Activated naive CD8-positive, alpha-beta T cell treated with anti-CD3 and anti-CD28 coated beads for 36 hours (primary cell): ENCODE measurements around the gene CCDC194. TPM values are rescaled to one million over a fixed set of nuclear protein-coding genes. Genes with fewer than 3 reads are reported as not detected.

Experiments used
- DNase-seq: peaks from one replicate; pipeline ENCODE4 v3.0.0; 2021
- H3K27ac Mint-ChIP-seq: one replicate; pipeline ENCODE4 v1.8.0; 2022; ENCODE audit warnings: mild to moderate bottlenecking, moderate library complexity, mixed read lengths
- H3K27me3 Mint-ChIP-seq: one replicate; pipeline ENCODE4 v1.8.0; 2022; ENCODE audit warnings: mild to moderate bottlenecking, mixed read lengths
- H3K36me3 Mint-ChIP-seq: one replicate; pipeline ENCODE4 v1.8.0; 2021; ENCODE audit warnings: mild to moderate bottlenecking, mixed read lengths
- H3K4me1 Mint-ChIP-seq: one replicate; pipeline ENCODE4 v1.8.0; 2021; ENCODE audit warnings: mixed read lengths
- H3K4me3 Mint-ChIP-seq: one replicate; pipeline ENCODE4 v1.8.0; 2022; ENCODE audit warnings: mild to moderate bottlenecking, moderate library complexity, mixed read lengths
- H3K9me3 Mint-ChIP-seq: one replicate; pipeline ENCODE4 v1.8.0; 2022; ENCODE audit warnings: mixed read lengths
- total RNA-seq, 2 experiments: library from RNA; stranded (reverse); gene quantifications; one replicate each; pipeline ENCODE4 v1.2.3, GENCODE V29; 2021

The CCDC194 gene
- 1 to 10 TPM in 1 of 2 experiments, under 1 TPM in 1; 0.96 to 1.6 TPM for total RNA-seq

- Mint-ChIP-seq H3K36me3 (peaks cover 9% of the 10 kb centered on the region), H3K27ac (no peak within 1 kb of the TSS), H3K4me1 (peaks cover 17% of the 10 kb centered on the region), H3K4me3 (no peak within 1 kb of the TSS), H3K27me3 (peaks cover 9% of the 10 kb centered on the region), H3K9me3 (no peaks in the 10 kb centered on the region)
- DNase-seq = no peak
Observed at GRCh38 chr19:17393914-17394313, at the start of gene CCDC194. TSS of gene CCDC194 (minus strand) at chr19:17394196. CDS start at chr19:17394158, 38 bp downstream.

GRCh38 chr19:17441241-17442021 is 47.4 kb upstream of the CCDC194 start:
- Mint-ChIP-seq H3K4me1 (no peaks in the 10 kb centered on the region), H3K9me3 (no peaks in the 10 kb centered on the region), H3K27ac (no peak overlapping the region), H3K27me3 (no peaks in the 10 kb centered on the region), H3K36me3 (no peaks in the 10 kb centered on the region), H3K4me3 (no peak overlapping the region)
- peak; percentile 34 for DNase-seq

GRCh38 chr19:17436874-17437267 is 42.9 kb upstream of the CCDC194 start:
- H3K27me3 Mint-ChIP-seq = no peaks in the 10 kb centered on the region
- no peaks in the 10 kb centered on the region for H3K9me3 Mint-ChIP-seq
- no peaks in the 10 kb centered on the region for H3K36me3 Mint-ChIP-seq

GRCh38 chr19:17436094-17436873 is 42.3 kb upstream of the CCDC194 start:
- Mint-ChIP-seq H3K27me3 (no peaks in the 10 kb centered on the region), H3K4me1 (no peaks in the 10 kb centered on the region), H3K27ac (no peak overlapping the region), H3K4me3 (no peak overlapping the region), H3K36me3 (no peaks in the 10 kb centered on the region), H3K9me3 (no peaks in the 10 kb centered on the region)
- no peak for DNase-seq

More at GRCh38 chr19:17436874-17437267, 42.9 kb upstream of the CCDC194 start:
- H3K4me1 Mint-ChIP-seq = no peaks in the 10 kb centered on the region
- DNase-seq = no peak
- no peak overlapping the region for H3K27ac Mint-ChIP-seq
- H3K4me3 Mint-ChIP-seq = no peak overlapping the region

GRCh38 chr19:17435218-17435617 is 41.2 kb upstream of the CCDC194 start:
- DNase-seq = no peak
- Mint-ChIP-seq H3K27me3 (no peaks in the 10 kb centered on the region), H3K4me3 (no peak overlapping the region), H3K27ac (no peak overlapping the region), H3K4me1 (no peaks in the 10 kb centered on the region), H3K9me3 (no peaks in the 10 kb centered on the region), H3K36me3 (no peaks in the 10 kb centered on the region)

GRCh38 chr19:17431417-17431816 is 37.4 kb upstream of the CCDC194 start:
- H3K9me3 Mint-ChIP-seq = no peaks in the 10 kb centered on the region
- no peak overlapping the region for H3K4me3 Mint-ChIP-seq
- H3K4me1 Mint-ChIP-seq = no peaks in the 10 kb centered on the region
- no peak overlapping the region for H3K27ac Mint-ChIP-seq
- H3K27me3 Mint-ChIP-seq = no peaks in the 10 kb centered on the region
- DNase-seq = no peak
- no peaks in the 10 kb centered on the region for H3K36me3 Mint-ChIP-seq

- H3K4me1 Mint-ChIP-seq = peaks cover 2% of the 10 kb centered on the region
- H3K9me3 Mint-ChIP-seq = no peaks in the 10 kb centered on the region
- no peaks in the 10 kb centered on the region for H3K36me3 Mint-ChIP-seq
- H3K4me3 Mint-ChIP-seq = no peak overlapping the region
- H3K27ac Mint-ChIP-seq = no peak overlapping the region
- no peaks in the 10 kb centered on the region for H3K27me3 Mint-ChIP-seq
- no peak for DNase-seq
Observed at GRCh38 chr19:17429641-17430113, 35.7 kb upstream of the CCDC194 start.

GRCh38 chr19:17424743-17425365 is 30.9 kb upstream of the CCDC194 start:
- Mint-ChIP-seq H3K27me3 (no peaks in the 10 kb centered on the region), H3K36me3 (peaks cover 4% of the 10 kb centered on the region), H3K4me3 (no peak overlapping the region), H3K4me1 (peaks cover 7% of the 10 kb centered on the region), H3K27ac (no peak overlapping the region), H3K9me3 (no peaks in the 10 kb centered on the region)
- DNase-seq = peak; percentile 42

- Mint-ChIP-seq H3K27me3 (no peaks in the 10 kb centered on the region), H3K4me1 (peaks cover 14% of the 10 kb centered on the region), H3K36me3 (peaks cover 7% of the 10 kb centered on the region), H3K4me3 (no peak overlapping the region), H3K9me3 (no peaks in the 10 kb centered on the region), H3K27ac (no peak overlapping the region)
- DNase-seq = no peak
Observed at GRCh38 chr19:17423429-17424208, 29.6 kb upstream of the CCDC194 start.

- no peak for DNase-seq
- H3K27me3 Mint-ChIP-seq = no peaks in the 10 kb centered on the region
- H3K4me1 Mint-ChIP-seq = peaks cover 14% of the 10 kb centered on the region
- H3K4me3 Mint-ChIP-seq = no peak overlapping the region
- H3K27ac Mint-ChIP-seq = no peak overlapping the region
- peaks cover 8% of the 10 kb centered on the region for H3K36me3 Mint-ChIP-seq
- H3K9me3 Mint-ChIP-seq = no peaks in the 10 kb centered on the region
Observed at GRCh38 chr19:17421942-17422341, 27.9 kb upstream of the CCDC194 start.

- Mint-ChIP-seq H3K4me1 (peaks cover 14% of the 10 kb centered on the region), H3K27me3 (no peaks in the 10 kb centered on the region), H3K36me3 (peaks cover 10% of the 10 kb centered on the region), H3K4me3 (peak overlapping the region; percentile 89), H3K27ac (peak overlapping the region; percentile 25), H3K9me3 (no peaks in the 10 kb centered on the region)
- peak; percentile 35 for DNase-seq
Observed at GRCh38 chr19:17420475-17420924, 26.5 kb upstream of the CCDC194 start.

GRCh38 chr19:17419621-17420474 is 25.9 kb upstream of the CCDC194 start, which contains the start of gene MVB12A:
TSS of gene MVB12A (plus strand) at chr19:17420047. CDS start at chr19:17420136, 89 bp downstream.
- peak within 1 kb of the TSS; percentile 90 for H3K27ac Mint-ChIP-seq

GRCh38 chr19:17419154-17419620 is 25.2 kb upstream of the CCDC194 start:
- Mint-ChIP-seq H3K4me3 (peak overlapping the region; percentile 89), H3K4me1 (peaks cover 11% of the 10 kb centered on the region), H3K9me3 (no peaks in the 10 kb centered on the region), H3K27ac (peak overlapping the region; percentile 90), H3K27me3 (no peaks in the 10 kb centered on the region), H3K36me3 (peaks cover 10% of the 10 kb centered on the region)
- no peak for DNase-seq

More at GRCh38 chr19:17419621-17420474, 25.9 kb upstream of the CCDC194 start, which contains the start of gene MVB12A:
- peaks cover 10% of the 10 kb centered on the region for H3K36me3 Mint-ChIP-seq
- peak; percentile 97 for DNase-seq
- no peaks in the 10 kb centered on the region for H3K9me3 Mint-ChIP-seq
- H3K4me3 Mint-ChIP-seq = peak within 1 kb of the TSS; percentile 89
- no peaks in the 10 kb centered on the region for H3K27me3 Mint-ChIP-seq
- H3K4me1 Mint-ChIP-seq = peaks cover 14% of the 10 kb centered on the region
